Suprapubic skin (tissue), 4 donors: Measurements from ENCODE around the gene COL23A1.

Experiments
- POLR2A ChIP-seq, 2 donors: fragments of 450-650 bp; IDR thresholded peaks; one replicate each; pipeline ENCODE4 v1.6.1; 2017; ENCODE audit warnings: antibody characterized with exemption in 2 of 2, mild to moderate bottlenecking in 2 of 2, moderate library complexity in 2 of 2
- POLR2AphosphoS5 ChIP-seq, 3 donors: sonication (generic); formaldehyde crosslinking; IDR thresholded peaks; one replicate each; pipeline ENCODE4 v1.6.1; 2017; ENCODE audit warnings: antibody characterized with exemption in 3 of 3
- TF ChIP-seq, protein P1 (sequence below), 2 donors: fragments of 200-600 bp in 1 of 2; fragments of 450-650 bp in 1 of 2; sonication (generic) in 1 of 2; IDR thresholded peaks; one replicate each; pipeline ENCODE4 v1.5.1; 2016 to 2019; ENCODE audit warnings: antibody characterized with exemption in 2 of 2, mild to moderate bottlenecking in 1 of 2, moderate library complexity in 1 of 2

DNA sequence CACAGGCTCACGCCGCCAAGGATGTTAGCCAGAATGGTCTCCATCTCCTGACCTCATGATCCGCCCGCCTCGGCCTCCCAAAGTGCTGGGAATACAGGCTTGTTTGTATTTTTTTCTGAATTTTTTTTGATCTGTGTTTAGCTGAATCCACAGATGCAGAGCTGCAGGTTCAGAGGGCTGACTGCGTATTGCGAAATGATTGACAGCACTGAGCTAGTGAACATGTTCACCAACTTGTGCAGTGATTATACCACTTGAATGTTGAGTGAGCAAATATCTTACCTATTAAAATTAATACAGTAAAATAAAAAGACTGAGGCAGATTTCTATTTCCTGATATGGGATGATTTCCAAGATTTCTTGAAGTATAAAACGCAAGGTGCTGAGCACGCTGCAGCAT lies 234.5 kb downstream of the COL23A1 start:
- TF ChIP-seq POLR2A (IDR thresholded peaks at IDR 0.05) (no peak), POLR2AphosphoS5 (IDR thresholded peaks at IDR 0.05) (no peak)
- TF ChIP-seq, protein P1, sequence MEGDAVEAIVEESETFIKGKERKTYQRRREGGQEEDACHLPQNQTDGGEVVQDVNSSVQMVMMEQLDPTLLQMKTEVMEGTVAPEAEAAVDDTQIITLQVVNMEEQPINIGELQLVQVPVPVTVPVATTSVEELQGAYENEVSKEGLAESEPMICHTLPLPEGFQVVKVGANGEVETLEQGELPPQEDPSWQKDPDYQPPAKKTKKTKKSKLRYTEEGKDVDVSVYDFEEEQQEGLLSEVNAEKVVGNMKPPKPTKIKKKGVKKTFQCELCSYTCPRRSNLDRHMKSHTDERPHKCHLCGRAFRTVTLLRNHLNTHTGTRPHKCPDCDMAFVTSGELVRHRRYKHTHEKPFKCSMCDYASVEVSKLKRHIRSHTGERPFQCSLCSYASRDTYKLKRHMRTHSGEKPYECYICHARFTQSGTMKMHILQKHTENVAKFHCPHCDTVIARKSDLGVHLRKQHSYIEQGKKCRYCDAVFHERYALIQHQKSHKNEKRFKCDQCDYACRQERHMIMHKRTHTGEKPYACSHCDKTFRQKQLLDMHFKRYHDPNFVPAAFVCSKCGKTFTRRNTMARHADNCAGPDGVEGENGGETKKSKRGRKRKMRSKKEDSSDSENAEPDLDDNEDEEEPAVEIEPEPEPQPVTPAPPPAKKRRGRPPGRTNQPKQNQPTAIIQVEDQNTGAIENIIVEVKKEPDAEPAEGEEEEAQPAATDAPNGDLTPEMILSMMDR (IDR thresholded peaks at IDR 0.05) = no peak
